Astrocyte of the spinal cord (primary cell): ENCODE results near the gene PTBP2.

Experiments used
- DNase-seq: peaks from one replicate; pipeline ENCODE4 v3.0.0; 2011; ENCODE audit warnings: low read depth, low spot score
- H3K4me3 ChIP-seq: 2 replicates; pipeline ENCODE4 v1.5.1; 2011; ENCODE audit warnings: low read depth, mild to moderate bottlenecking, low read length, moderate library complexity
- in situ Hi-C: cut with HindIII; loops from 2 replicates; pipeline ENCODE4 v1.10.0; 2017; ENCODE audit warnings: low sequenced_read_pairs
- TF ChIP-seq, protein P1 (sequence below): IDR thresholded peaks from 2 replicates; pipeline ENCODE4 v1.5.1; 2012; ENCODE audit warnings: low read depth, mild to moderate bottlenecking, low read length, inconsistent platforms

Gene PTBP2

DNA sequence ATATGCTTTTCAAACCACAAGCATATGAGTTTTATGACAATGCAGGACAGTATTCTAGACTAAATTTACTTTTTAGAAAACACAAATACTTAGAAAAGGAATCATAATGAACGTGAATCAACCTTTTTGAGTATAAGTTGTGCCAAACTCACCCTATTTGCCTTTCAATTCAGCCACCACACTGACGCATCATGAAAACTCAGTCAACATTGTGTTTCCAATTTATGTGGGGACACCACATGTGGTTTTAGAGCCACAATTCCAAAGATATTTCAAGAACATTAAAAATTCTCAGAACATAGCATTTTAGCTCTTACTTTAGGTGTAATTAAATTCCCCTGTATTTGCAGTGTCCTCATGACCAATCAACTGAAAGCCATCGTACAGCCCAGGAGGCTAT lies 118.8 kb downstream of the PTBP2 start:
- H3K4me3 ChIP-seq = no peak overlapping the region
- peak; percentile 27 for DNase-seq
- in situ Hi-C loops = no loop called here
- TF ChIP-seq, protein P1, sequence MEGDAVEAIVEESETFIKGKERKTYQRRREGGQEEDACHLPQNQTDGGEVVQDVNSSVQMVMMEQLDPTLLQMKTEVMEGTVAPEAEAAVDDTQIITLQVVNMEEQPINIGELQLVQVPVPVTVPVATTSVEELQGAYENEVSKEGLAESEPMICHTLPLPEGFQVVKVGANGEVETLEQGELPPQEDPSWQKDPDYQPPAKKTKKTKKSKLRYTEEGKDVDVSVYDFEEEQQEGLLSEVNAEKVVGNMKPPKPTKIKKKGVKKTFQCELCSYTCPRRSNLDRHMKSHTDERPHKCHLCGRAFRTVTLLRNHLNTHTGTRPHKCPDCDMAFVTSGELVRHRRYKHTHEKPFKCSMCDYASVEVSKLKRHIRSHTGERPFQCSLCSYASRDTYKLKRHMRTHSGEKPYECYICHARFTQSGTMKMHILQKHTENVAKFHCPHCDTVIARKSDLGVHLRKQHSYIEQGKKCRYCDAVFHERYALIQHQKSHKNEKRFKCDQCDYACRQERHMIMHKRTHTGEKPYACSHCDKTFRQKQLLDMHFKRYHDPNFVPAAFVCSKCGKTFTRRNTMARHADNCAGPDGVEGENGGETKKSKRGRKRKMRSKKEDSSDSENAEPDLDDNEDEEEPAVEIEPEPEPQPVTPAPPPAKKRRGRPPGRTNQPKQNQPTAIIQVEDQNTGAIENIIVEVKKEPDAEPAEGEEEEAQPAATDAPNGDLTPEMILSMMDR = no peak

GRCh38 chr1:96842215-96842614 lies 120.6 kb downstream of the PTBP2 start:
- in situ Hi-C loops = no loop called here
- no peak overlapping the region for H3K4me3 ChIP-seq
- no peak for DNase-seq
- TF ChIP-seq, protein P1 = peak; percentile 50

GRCh38 chr1:96843196-96843595 lies 121.6 kb downstream of the PTBP2 start:
- in situ Hi-C loops = no loop called here
- DNase-seq = peak; percentile 22
- TF ChIP-seq, protein P1 = no peak
- no peak overlapping the region for H3K4me3 ChIP-seq

DNA sequence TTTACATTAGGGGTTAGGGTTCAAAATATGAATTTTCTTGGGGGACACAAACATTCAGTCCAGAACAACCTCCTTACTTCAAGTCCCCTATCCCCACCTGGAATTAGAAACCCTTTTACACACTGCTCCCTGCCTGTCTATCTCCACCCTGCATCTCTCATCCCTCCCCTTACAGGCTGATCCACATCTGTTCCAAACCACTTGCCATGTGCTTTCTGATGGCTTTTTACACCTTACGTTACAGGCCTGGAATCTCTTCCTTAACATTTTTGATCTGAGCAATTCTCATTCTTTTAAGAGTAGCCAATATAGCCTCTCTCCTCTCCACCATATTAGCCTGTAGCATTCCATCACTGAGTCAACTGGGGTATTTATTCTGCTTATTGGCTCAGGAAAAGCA lies 122.0 kb downstream of the PTBP2 start:
- DNase-seq = no peak
- in situ Hi-C loops = no loop called here
- H3K4me3 ChIP-seq = no peak overlapping the region
- TF ChIP-seq, protein P1 = no peak

- in situ Hi-C loops = no loop called here
- no peak overlapping the region for H3K4me3 ChIP-seq
- DNase-seq = no peak
- TF ChIP-seq, protein P1 = peak; percentile 56
Observed at GRCh38 chr1:96845464-96845863, 123.9 kb downstream of the PTBP2 start.

DNA sequence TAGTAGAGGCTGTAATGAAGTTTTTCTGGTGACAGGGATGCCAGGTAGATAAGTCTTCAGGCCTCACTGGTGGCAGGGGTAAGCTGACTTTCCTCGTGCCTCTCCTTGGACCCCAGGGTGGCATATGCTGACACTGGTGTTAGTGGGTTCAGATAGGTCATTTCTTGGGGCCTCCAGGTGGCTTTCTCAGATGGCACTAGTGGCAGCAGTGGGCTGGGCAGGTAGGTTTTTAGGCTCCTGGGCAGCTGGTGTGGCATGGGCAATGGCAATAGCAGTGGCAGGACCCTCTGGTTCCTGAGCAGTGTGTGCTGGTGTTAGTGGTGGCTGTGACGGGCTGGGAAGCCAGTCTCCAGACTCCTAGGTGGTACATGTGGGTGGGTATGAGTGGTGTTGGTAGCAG lies 140.3 kb downstream of the PTBP2 start:
- DNase-seq = no peak
- no peak overlapping the region for H3K4me3 ChIP-seq
- in situ Hi-C loops = no loop called here
- TF ChIP-seq, protein P1 = no peak

DNA sequence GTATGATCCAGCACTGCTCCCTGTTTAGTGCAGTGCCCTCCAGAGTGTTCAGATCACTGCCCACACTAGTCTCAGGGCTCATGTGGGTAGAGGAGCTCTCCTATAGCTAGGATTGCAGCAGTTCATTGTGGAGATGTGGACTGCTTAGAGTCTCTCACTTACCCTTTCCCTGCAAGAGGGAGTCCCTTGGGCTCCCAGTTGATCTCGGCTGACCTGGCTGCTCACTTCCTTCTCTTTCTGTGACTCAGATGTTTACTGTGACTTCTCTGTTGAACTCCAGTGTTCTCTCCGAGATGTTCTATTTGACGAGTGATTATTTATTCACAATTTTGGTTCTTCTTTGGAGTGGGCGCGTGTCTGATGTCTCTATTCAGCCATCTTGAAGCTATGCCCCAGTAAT lies 141.9 kb downstream of the PTBP2 start:
- TF ChIP-seq, protein P1 = no peak
- H3K4me3 ChIP-seq = no peak overlapping the region
- in situ Hi-C loops = no loop called here
- DNase-seq = no peak
